Breast epithelium (tissue), 4 donors: Measurements from ENCODE around the gene IQGAP2. TPM values are rescaled to one million over a fixed set of nuclear protein-coding genes. Genes with fewer than 3 reads are reported as not detected.

Source experiments
- DNase-seq, 2 donors: peaks; one replicate each; pipeline ENCODE4 v3.0.0-alpha.2; 2019; ENCODE audit warnings: low spot score in 2 of 2
- H3K27ac ChIP-seq, 2 donors: fragments of 200-600 bp; sonication (generic) in 1 of 2; one replicate each; pipeline ENCODE4 v1.5.1; 2016 to 2019; ENCODE audit warnings: mild to moderate bottlenecking in 1 of 2
- H3K27me3 ChIP-seq, 2 donors: fragments of 200-600 bp; sonication (generic) in 1 of 2; one replicate each; pipeline versions ENCODE4 v1.5.1 to v1.6.0; 2017 to 2019; ENCODE audit warnings: control low read depth in 1 of 2, mild to moderate bottlenecking in 1 of 2
- H3K36me3 ChIP-seq: fragments of 200-600 bp; one replicate; pipeline ENCODE4 v1.5.1; 2019
- H3K4me1 ChIP-seq, 2 donors: fragments of 200-600 bp; sonication (generic); one replicate each; pipeline ENCODE4 v1.5.1; 2016 to 2019; ENCODE audit warnings: control low read depth in 1 of 2
- H3K4me3 ChIP-seq, 3 donors: fragments of 200-600 bp; sonication (generic); 1 replicate in 2 of 3; 2 replicates in 1 of 3; pipeline ENCODE4 v1.5.1; 2016 to 2019; ENCODE audit warnings: mild to moderate bottlenecking in 3 of 3, moderate library complexity in 2 of 3
- H3K9me3 ChIP-seq, 2 donors: fragments of 200-600 bp; sonication (generic) in 1 of 2; one replicate each; pipeline ENCODE4 v1.5.1; 2016 to 2019; ENCODE audit warnings: control low read depth in 1 of 2
- CTCF ChIP-seq, 3 donors: fragments of 450-650 bp; IDR thresholded peaks; one replicate each; pipeline ENCODE4 v1.5.1; 2016 to 2017; ENCODE audit warnings: antibody characterized with exemption in 3 of 3, mild to moderate bottlenecking in 3 of 3, moderate library complexity in 3 of 3
- POLR2A ChIP-seq: fragments of 450-650 bp; IDR thresholded peaks from one replicate; pipeline ENCODE4 v1.6.1; 2016; ENCODE audit warnings: antibody characterized with exemption, mild to moderate bottlenecking, moderate library complexity
- POLR2AphosphoS5 ChIP-seq, 3 donors: sonication (generic); formaldehyde crosslinking; IDR thresholded peaks; one replicate each; pipeline ENCODE4 v1.6.1; 2017; ENCODE audit warnings: antibody characterized with exemption in 3 of 3
- intact Hi-C: fragments of 100-400 bp; cut with DNase I; formaldehyde crosslinking; loops from one replicate; pipeline ENCODE4 v1.15.1; 2023; ENCODE audit warnings: low total_unique reads
- total RNA-seq, 3 donors: library from RNA; depleted of rRNA; stranded (reverse); fragments of >200 nt; gene quantifications; one replicate each; pipeline ENCODE4 v1.1.0, GENCODE V29; 2016

IQGAP2 gene
- total RNA-seq, 3 donors from 2014 or later, result 31.7 to 70.2 (median 44.6) TPM

DNA sequence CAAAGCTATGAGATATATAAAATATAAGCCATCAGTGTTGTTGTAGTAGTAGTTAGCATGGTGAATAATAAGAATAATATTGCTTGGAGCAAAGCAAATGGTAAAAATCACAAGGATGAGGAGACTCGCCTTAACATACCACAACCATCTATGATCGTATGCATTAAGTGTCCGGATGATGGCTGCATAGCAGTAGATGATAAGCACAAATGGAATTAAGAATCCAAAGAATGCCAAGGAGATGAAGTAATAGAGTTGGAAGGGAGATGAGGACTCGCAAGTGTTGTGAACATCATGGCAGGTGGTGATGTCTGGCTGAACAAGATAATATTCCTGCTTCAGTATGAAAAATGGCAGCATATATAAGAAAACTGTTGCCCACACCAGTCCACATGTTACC, 214.6 kb downstream of the IQGAP2 start:
- intact Hi-C loops, result no loop called here
- Histone ChIP-seq H3K27me3 (no peaks in the 10 kb centered on the region), H3K9me3 (no peaks in the 10 kb centered on the region), H3K4me3 (no peak overlapping the region), H3K4me1 (no peaks in the 10 kb centered on the region), H3K36me3 (no peaks in the 10 kb centered on the region), H3K27ac (no peak overlapping the region)
- TF ChIP-seq CTCF (IDR thresholded peaks at IDR 0.05), result no peak
- TF ChIP-seq POLR2AphosphoS5 (IDR thresholded peaks at IDR 0.05), result no peak
- TF ChIP-seq POLR2A, result no peak
- DNase-seq, result no peak

GRCh38 chr5:76620166-76620565, 217.1 kb downstream of the IQGAP2 start:
- no peaks in the 10 kb centered on the region for H3K27me3 ChIP-seq
- no peaks in the 10 kb centered on the region for H3K36me3 ChIP-seq
- no peak overlapping the region for H3K4me3 ChIP-seq
- H3K27ac ChIP-seq, result no peak overlapping the region
- no peaks in the 10 kb centered on the region for H3K4me1 ChIP-seq
- TF ChIP-seq POLR2A (no peak), CTCF (IDR thresholded peaks at IDR 0.05) (no peak), POLR2AphosphoS5 (IDR thresholded peaks at IDR 0.05) (no peak)
- no peaks in the 10 kb centered on the region for H3K9me3 ChIP-seq
- intact Hi-C loops, result no loop called here
- no peak for DNase-seq

- Histone ChIP-seq H3K27me3 (no peaks in the 10 kb centered on the region), H3K4me1 (no peaks in the 10 kb centered on the region), H3K36me3 (no peaks in the 10 kb centered on the region), H3K4me3 (peak overlapping the region in 2 of 3 donors; percentile 32 to 43), H3K27ac (peak overlapping the region; percentile 28 to 46), H3K9me3 (no peaks in the 10 kb centered on the region)
- intact Hi-C loops, result no loop called here
- TF ChIP-seq POLR2AphosphoS5 (IDR thresholded peaks at IDR 0.05), result no peak
- TF ChIP-seq CTCF (IDR thresholded peaks at IDR 0.05), result no peak
- no peak for TF ChIP-seq POLR2A
- no peak for DNase-seq
These were observed 219.0 kb downstream of the IQGAP2 start for GRCh38 chr5:76622076-76622475.

DNA sequence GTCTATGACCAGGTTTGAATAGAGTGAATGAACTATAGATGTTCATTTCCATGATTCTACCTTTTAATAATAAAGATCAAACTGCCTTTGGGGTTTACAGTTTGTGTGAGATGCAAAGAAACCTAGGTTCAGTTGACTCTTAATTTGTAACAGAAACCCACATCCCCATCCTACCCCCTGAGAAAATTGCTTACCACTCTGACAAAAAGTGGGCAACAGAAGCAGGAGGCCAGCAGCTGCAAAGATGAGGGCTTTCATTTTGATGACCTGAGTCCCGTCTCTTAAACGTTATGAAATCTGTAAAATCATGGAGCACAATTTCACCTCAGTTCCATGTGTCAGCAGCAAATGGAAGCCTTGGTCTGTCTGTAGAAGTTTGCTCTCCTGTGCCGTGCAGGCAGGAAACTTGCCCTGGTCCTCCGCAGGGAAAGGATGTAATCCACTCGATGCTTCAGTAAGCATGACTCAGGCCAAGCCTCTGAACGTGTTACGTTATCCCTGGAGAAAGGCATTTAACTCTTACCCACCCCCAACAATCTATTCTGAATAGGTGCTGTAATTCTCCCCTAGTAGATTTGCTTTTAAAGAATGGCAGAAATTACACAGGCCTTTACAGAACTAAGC, 220.0 kb downstream of the IQGAP2 start, which contains the start of gene F2RL2:
F2RL2 (minus strand) TSS at position 431 of the 624 bp plus-strand sequence; CDS start at position 258, 173 bp downstream.
- H3K4me3 ChIP-seq, result peak within 1 kb of the TSS in 2 of 3 donors; percentile 32 to 50
- no peaks in the 10 kb centered on the region for H3K36me3 ChIP-seq

More for the DNA sequence above, 220.0 kb downstream of the IQGAP2 start, which contains the start of gene F2RL2:
- no peak for TF ChIP-seq POLR2A
- no peak for TF ChIP-seq CTCF (IDR thresholded peaks at IDR 0.05)
- TF ChIP-seq POLR2AphosphoS5 (IDR thresholded peaks at IDR 0.05), result no peak
- Histone ChIP-seq H3K27me3 (no peaks in the 10 kb centered on the region), H3K4me1 (no peaks in the 10 kb centered on the region), H3K9me3 (no peaks in the 10 kb centered on the region), H3K27ac (peak within 1 kb of the TSS; percentile 36 to 46)
- DNase-seq, result no peak
- intact Hi-C loops, result no loop called here
